Gastrocnemius medialis (tissue), 4 donors: ENCODE measurements around the gene CORO2A. TPM values are rescaled to one million over a fixed set of nuclear protein-coding genes. Genes with fewer than 3 reads are reported as not detected.

ENCODE experiments used
- ATAC-seq, 2 donors: fragments of 150-250 bp; one replicate each; pipeline ENCODE4 v1.9.1; 2016
- DNase-seq, 2 donors: peaks; one replicate each; pipeline ENCODE4 v3.0.0-alpha.2; 2019
- H3K27ac ChIP-seq, 4 donors: fragments of 200-600 bp; sonication (generic); 1 replicate in 1 of 4; 2 replicates in 3 of 4; pipeline ENCODE4 v1.5.1; 2016 to 2018; ENCODE audit warnings: mild to moderate bottlenecking in 2 of 4, moderate library complexity in 1 of 4
- H3K27me3 ChIP-seq, 3 donors: fragments of 200-600 bp; sonication (generic) in 2 of 3; 1 replicate in 1 of 3; 2 replicates in 2 of 3; pipeline versions ENCODE4 v1.5.1 to v1.6.0; 2016 to 2019; ENCODE audit warnings: mild to moderate bottlenecking in 1 of 3, moderate library complexity in 1 of 3
- H3K36me3 ChIP-seq, 2 donors: fragments of 200-600 bp; sonication (generic) in 1 of 2; one replicate each; pipeline ENCODE4 v1.5.1; 2017 to 2018
- H3K4me1 ChIP-seq, 2 donors: fragments of 200-600 bp; sonication (generic) in 1 of 2; one replicate each; pipeline ENCODE4 v1.5.1; 2016 to 2017; ENCODE audit warnings: mild to moderate bottlenecking in 2 of 2
- H3K4me3 ChIP-seq, 4 donors: fragments of 200-600 bp; sonication (generic) in 3 of 4; 1 replicate in 1 of 4; 2 replicates in 3 of 4; pipeline ENCODE4 v1.5.1; 2016 to 2019; ENCODE audit warnings: mild to moderate bottlenecking in 2 of 4
- H3K9me3 ChIP-seq, 3 donors: fragments of 200-600 bp; sonication (generic) in 2 of 3; 1 replicate in 1 of 3; 2 replicates in 2 of 3; pipeline ENCODE4 v1.5.1; 2016 to 2019
- POLR2A ChIP-seq, 2 donors: fragments of 450-650 bp; IDR thresholded peaks; one replicate each; pipeline ENCODE4 v1.6.1; 2017; ENCODE audit warnings: antibody characterized with exemption in 2 of 2, mild to moderate bottlenecking in 2 of 2, moderate library complexity in 2 of 2
- in situ Hi-C, 4 donors: fragments of 200-750 bp; cut with MboI; loops; one replicate each; pipeline versions ENCODE4 v1.15.0 to v1.8.0; 2017; ENCODE audit warnings: low sequenced_read_pairs in 4 of 4
- intact Hi-C: fragments of 100-400 bp; cut with DNase I; formaldehyde crosslinking; loops from one replicate; pipeline ENCODE4 v1.15.1; 2023; ENCODE audit warnings: low total_unique reads
- total RNA-seq, 4 donors: library from RNA; depleted of rRNA; stranded (reverse); fragments of >200 nt; gene quantifications; one replicate each; pipeline versions ENCODE4 v1.1.0 to v1.2.3, GENCODE V29; 2016
- TF ChIP-seq, protein P1 (sequence below), 5 experiments: fragments of 450-650 bp in 3 of 5; fragments of 200-600 bp in 2 of 5; sonication (generic) in 2 of 5; IDR thresholded peaks in 4 of 5; conservative IDR thresholded peaks in 1 of 5; 1 replicate in 4 of 5; 2 replicates in 1 of 5; pipeline ENCODE4 v1.5.1; 2016 to 2019; ENCODE audit warnings: antibody characterized with exemption in 5 of 5, mild to moderate bottlenecking in 3 of 5, moderate library complexity in 3 of 5

CORO2A gene
- total RNA-seq, 4 donors from 2014 or later = 0.05 to 0.42 (median 0.19) TPM

DNA sequence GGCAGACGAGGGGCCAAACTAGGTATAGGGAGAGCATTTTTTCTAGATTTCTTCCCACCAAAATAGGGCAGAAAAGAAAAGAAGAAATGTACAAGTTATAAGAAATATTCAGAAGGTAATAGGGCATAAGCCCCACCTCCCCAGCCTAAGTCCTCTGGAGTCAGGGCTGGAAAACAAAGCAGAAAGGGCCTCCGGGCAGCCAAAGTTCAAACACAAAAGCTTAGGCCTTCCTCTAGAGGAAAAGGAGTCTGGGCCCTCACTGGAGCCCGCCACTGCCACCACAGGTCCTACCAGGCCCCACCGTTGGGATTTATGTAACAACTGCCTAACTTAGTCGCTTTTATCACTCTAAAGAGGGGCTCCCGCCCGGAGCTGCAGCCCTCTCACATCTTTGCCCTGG is 35.4 kb upstream of the CORO2A start:
- no peak for DNase-seq
- Histone ChIP-seq H3K27me3 (no peaks in the 10 kb centered on the region), H3K4me1 (peaks cover 0 to 8% of the 10 kb centered on the region in 2 donors), H3K36me3 (peaks cover 0 to 8% of the 10 kb centered on the region in 2 donors), H3K9me3 (no peaks in the 10 kb centered on the region), H3K27ac (no peak overlapping the region), H3K4me3 (no peak overlapping the region)
- no peak for ATAC-seq
- no peak for TF ChIP-seq POLR2A (IDR thresholded peaks at IDR 0.05)
- TF ChIP-seq, protein P1, sequence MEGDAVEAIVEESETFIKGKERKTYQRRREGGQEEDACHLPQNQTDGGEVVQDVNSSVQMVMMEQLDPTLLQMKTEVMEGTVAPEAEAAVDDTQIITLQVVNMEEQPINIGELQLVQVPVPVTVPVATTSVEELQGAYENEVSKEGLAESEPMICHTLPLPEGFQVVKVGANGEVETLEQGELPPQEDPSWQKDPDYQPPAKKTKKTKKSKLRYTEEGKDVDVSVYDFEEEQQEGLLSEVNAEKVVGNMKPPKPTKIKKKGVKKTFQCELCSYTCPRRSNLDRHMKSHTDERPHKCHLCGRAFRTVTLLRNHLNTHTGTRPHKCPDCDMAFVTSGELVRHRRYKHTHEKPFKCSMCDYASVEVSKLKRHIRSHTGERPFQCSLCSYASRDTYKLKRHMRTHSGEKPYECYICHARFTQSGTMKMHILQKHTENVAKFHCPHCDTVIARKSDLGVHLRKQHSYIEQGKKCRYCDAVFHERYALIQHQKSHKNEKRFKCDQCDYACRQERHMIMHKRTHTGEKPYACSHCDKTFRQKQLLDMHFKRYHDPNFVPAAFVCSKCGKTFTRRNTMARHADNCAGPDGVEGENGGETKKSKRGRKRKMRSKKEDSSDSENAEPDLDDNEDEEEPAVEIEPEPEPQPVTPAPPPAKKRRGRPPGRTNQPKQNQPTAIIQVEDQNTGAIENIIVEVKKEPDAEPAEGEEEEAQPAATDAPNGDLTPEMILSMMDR (IDR thresholded peaks at IDR 0.05 in 4 of 5, conservative IDR thresholded peaks at IDR 0.05 in 1 of 5) = no peak
- intact Hi-C loops = no loop called here
- in situ Hi-C loops = no loop called here

DNA sequence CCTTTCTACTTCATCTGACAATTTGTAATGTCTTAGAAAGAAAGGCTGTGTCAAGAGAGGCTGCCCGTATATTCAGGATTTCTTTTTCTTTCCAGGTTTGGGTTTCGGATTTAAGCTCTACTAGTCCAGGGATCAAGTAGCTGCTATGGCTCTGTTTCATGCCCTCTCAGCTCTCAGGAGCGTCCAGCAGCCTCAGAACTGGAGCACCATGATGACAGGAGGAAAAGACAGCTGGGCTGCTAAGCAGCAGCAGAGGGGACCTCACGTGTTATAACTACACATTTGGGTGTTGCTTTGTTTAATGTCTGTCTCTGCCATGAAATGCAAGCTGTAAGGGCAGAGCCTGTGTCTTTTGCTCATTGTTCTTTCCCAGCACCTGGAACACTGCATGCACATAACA is 34.5 kb upstream of the CORO2A start:
- H3K4me1 ChIP-seq = peaks cover 0 to 8% of the 10 kb centered on the region in 2 donors
- H3K27me3 ChIP-seq = no peaks in the 10 kb centered on the region
- intact Hi-C loops = no loop called here
- H3K9me3 ChIP-seq = no peaks in the 10 kb centered on the region
- H3K27ac ChIP-seq = no peak overlapping the region
- H3K36me3 ChIP-seq = peaks cover 0 to 8% of the 10 kb centered on the region in 2 donors
- no peak overlapping the region for H3K4me3 ChIP-seq
- TF ChIP-seq, protein P1 (IDR thresholded peaks at IDR 0.05 in 4 of 5, conservative IDR thresholded peaks at IDR 0.05 in 1 of 5) = no peak
- TF ChIP-seq POLR2A (IDR thresholded peaks at IDR 0.05) = no peak
- in situ Hi-C loops = no loop called here
- ATAC-seq (peak; percentile 58 to 75), DNase-seq (peak in 1 of 2 donors; percentile 27)

DNA sequence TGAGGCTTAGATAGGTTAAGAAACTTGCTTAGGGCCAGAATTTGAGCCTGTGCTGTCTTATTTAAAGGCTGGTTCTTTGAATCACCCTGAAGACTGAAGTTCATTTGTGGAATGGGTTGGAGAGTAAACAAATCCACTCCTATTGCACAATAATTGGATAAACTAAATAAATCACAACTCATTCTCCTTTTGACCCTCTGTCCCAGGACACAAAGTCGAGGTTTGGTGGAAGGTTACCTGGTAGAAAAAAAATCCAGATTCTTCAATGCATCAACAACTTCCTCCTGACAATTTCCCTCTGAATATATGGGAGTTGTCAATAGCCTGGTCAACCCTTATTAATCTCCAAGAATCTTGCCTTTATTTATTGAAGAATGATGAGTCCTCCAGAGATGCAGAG is 34.1 kb upstream of the CORO2A start:
- intact Hi-C loops = no loop called here
- Histone ChIP-seq H3K36me3 (peaks cover 0 to 8% of the 10 kb centered on the region in 2 donors), H3K4me1 (peaks cover 0 to 8% of the 10 kb centered on the region in 2 donors), H3K27me3 (no peaks in the 10 kb centered on the region), H3K9me3 (no peaks in the 10 kb centered on the region), H3K27ac (no peak overlapping the region), H3K4me3 (no peak overlapping the region)
- in situ Hi-C loops = no loop called here
- DNase-seq (no peak), ATAC-seq (no peak)
- TF ChIP-seq, protein P1 (IDR thresholded peaks at IDR 0.05 in 4 of 5, conservative IDR thresholded peaks at IDR 0.05 in 1 of 5) = no peak

DNA sequence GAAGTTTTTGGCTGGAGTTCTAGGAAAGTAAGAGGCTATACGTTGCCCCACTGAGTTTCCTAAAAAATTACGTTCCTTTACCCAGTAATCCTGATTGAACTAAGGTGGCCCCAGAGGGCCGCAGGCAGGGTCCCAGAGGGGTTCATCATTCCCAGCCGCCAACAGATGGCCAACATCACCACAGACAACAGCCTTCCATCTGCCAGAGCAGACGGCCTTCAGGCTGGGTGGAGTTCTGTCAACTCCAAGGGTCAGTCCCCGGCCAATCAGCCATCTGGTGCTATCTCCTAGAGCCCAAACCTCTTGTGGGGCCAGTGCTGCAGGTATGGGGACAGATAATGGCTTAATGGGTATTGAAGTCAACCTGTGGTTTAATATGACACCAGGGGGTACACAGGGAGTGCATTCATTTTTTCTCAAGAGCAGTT is 32.6 kb upstream of the CORO2A start:
- in situ Hi-C loops = no loop called here
- Histone ChIP-seq H3K27me3 (no peaks in the 10 kb centered on the region), H3K4me3 (no peak overlapping the region), H3K4me1 (peaks cover 0 to 8% of the 10 kb centered on the region in 2 donors), H3K9me3 (no peaks in the 10 kb centered on the region), H3K27ac (no peak overlapping the region), H3K36me3 (peaks cover 0 to 15% of the 10 kb centered on the region in 2 donors)
- no peak for DNase-seq
- intact Hi-C loops = no loop called here
- no peak for ATAC-seq
- no peak for TF ChIP-seq POLR2A (IDR thresholded peaks at IDR 0.05)
- TF ChIP-seq, protein P1 (IDR thresholded peaks at IDR 0.05 in 4 of 5, conservative IDR thresholded peaks at IDR 0.05 in 1 of 5) = no peak
